Liver (tissue), 9 donors: ENCODE data around the gene TPBGL. TPM values are rescaled to one million over a fixed set of nuclear protein-coding genes. Genes with fewer than 3 reads are reported as not detected.

Source experiments
- DNase-seq: peaks from one replicate; pipeline ENCODE4 v3.0.0-alpha.2; 2017; ENCODE audit warnings: low spot score
- H3K27ac ChIP-seq, 2 donors: one replicate each; pipeline ENCODE4 v1.7.0; 2013; ENCODE audit warnings: inconsistent platforms in 2 of 2, low read length in 2 of 2, control low read depth in 1 of 2, low read depth in 1 of 2, mild to moderate bottlenecking in 1 of 2
- H3K27me3 ChIP-seq, 4 donors: one replicate each; pipeline versions ENCODE4 v1.6.1 to v1.7.0; 2013; ENCODE audit warnings: low read length in 3 of 4, inconsistent platforms in 1 of 4, mild to moderate bottlenecking in 1 of 4, moderate library complexity in 1 of 4; ENCODE audit not compliant: control insufficient read depth in 4 of 4, insufficient read depth in 4 of 4
- H3K36me3 ChIP-seq, 4 donors: one replicate each; pipeline versions ENCODE4 v1.6.1 to v1.7.0; 2013; ENCODE audit warnings: low read length in 3 of 4, mild to moderate bottlenecking in 3 of 4, low read depth in 1 of 4, moderate library complexity in 1 of 4; ENCODE audit not compliant: control insufficient read depth in 4 of 4, insufficient read depth in 3 of 4
- H3K4me1 ChIP-seq, 4 donors: one replicate each; pipeline versions ENCODE4 v1.6.1 to v1.7.0; 2013; ENCODE audit warnings: low read length in 3 of 4, mild to moderate bottlenecking in 3 of 4, moderate library complexity in 1 of 4; ENCODE audit not compliant: control insufficient read depth in 4 of 4, insufficient read depth in 4 of 4
- H3K4me3 ChIP-seq, 3 donors: one replicate each; pipeline versions ENCODE4 v1.6.1 to v1.7.0; 2013; ENCODE audit warnings: low read length in 3 of 3, control low read depth in 1 of 3, low read depth in 1 of 3, mild to moderate bottlenecking in 1 of 3
- H3K9ac ChIP-seq, 2 donors: one replicate each; pipeline ENCODE4 v1.7.0; 2013; ENCODE audit warnings: low read length in 2 of 2, mild to moderate bottlenecking in 2 of 2, moderate library complexity in 2 of 2, control low read depth in 1 of 2, low read depth in 1 of 2
- H3K9me3 ChIP-seq, 4 donors: one replicate each; pipeline versions ENCODE4 v1.6.1 to v1.7.0; 2013; ENCODE audit warnings: low read length in 3 of 4; ENCODE audit not compliant: control insufficient read depth in 4 of 4
- EGR1 ChIP-seq, 2 donors: IDR thresholded peaks; 2 replicates each; pipeline ENCODE4 v1.6.1; 2016 to 2018; ENCODE audit warnings: antibody characterized with exemption in 2 of 2, low read depth in 2 of 2
- FOXA2 ChIP-seq: IDR thresholded peaks from 2 replicates; pipeline ENCODE4 v1.6.1; 2016; ENCODE audit warnings: antibody characterized with exemption
- HNF4G ChIP-seq: IDR thresholded peaks from 2 replicates; pipeline ENCODE4 v1.6.1; 2016; ENCODE audit warnings: antibody characterized with exemption
- JUND ChIP-seq, 2 donors: IDR thresholded peaks; 2 replicates each; pipeline ENCODE4 v1.6.1; 2016; ENCODE audit warnings: antibody characterized with exemption in 2 of 2
- MAX ChIP-seq: IDR thresholded peaks from 2 replicates; pipeline ENCODE4 v1.6.1; 2016; ENCODE audit warnings: antibody characterized with exemption
- NR2F2 ChIP-seq: IDR thresholded peaks from 2 replicates; pipeline ENCODE4 v1.6.1; 2016; ENCODE audit warnings: antibody characterized with exemption
- RAD21 ChIP-seq, 2 donors: IDR thresholded peaks; 2 replicates each; pipeline ENCODE4 v1.6.1; 2016; ENCODE audit warnings: antibody characterized with exemption in 2 of 2, mild to moderate bottlenecking in 2 of 2
- REST ChIP-seq: IDR thresholded peaks from 2 replicates; pipeline ENCODE4 v1.6.1; 2016; ENCODE audit warnings: antibody characterized with exemption, mild to moderate bottlenecking
- TAF1 ChIP-seq: conservative IDR thresholded peaks from 2 replicates; pipeline ENCODE4 v1.6.1; 2016; ENCODE audit warnings: antibody characterized with exemption, mild to moderate bottlenecking
- WGBS: extraction: QIAGEN DNeasy Blood & Tissue Kit; methylation state at CpG from one replicate; pipeline ENCODE4 v1.1.7; 2013; 5-methylcytosine and 5-hydroxymethylcytosine counted together
- polyA plus RNA-seq, 2 donors: library from polyadenylated mRNA; stranded (reverse) in 1 of 2; unstranded in 1 of 2; fragments of 200-250 nt in 1 of 2; fragments of >200 nt in 1 of 2; fragmentation: Nextera tagmentation in 1 of 2; extraction: Ambion mirVana in 1 of 2; gene quantifications; one replicate each; pipeline versions ENCODE4 v1.2.1 to v1.2.3, GENCODE V29; 2013 to 2015
- total RNA-seq, 2 donors: library from RNA; depleted of rRNA; stranded (reverse); fragments of >200 nt; gene quantifications; one replicate each; pipeline ENCODE4 v1.2.3, GENCODE V29; 2014
- TF ChIP-seq, protein P1 (sequence below): IDR thresholded peaks from 2 replicates; pipeline ENCODE4 v1.6.1; 2016; ENCODE audit warnings: antibody characterized with exemption
- TF ChIP-seq, protein P2 (sequence below): fragments of 150-350 bp; IDR thresholded peaks from 2 replicates; pipeline ENCODE4 v1.5.1; 2017; ENCODE audit warnings: improper control_type of control experiment, low read depth, low read length; ENCODE audit not compliant: missing input control
- donor health status: healthy.
- donor health status: healthy.
- donor health status: healthy.
- donor health status: healthy.
- donor health status: healthy.

Gene TPBGL
- total and polyA plus RNA-seq, 4 donors, result 0.05 TPM; not detected in 3

- Histone ChIP-seq H3K9ac (no peak overlapping the region), H3K4me1 (peaks cover 17 to 57% (median 43%) of the 10 kb centered on the region in 4 donors), H3K4me3 (no peak overlapping the region), H3K36me3 (peaks cover 7 to 58% (median 43%) of the 10 kb centered on the region in 4 donors), H3K9me3 (no peaks in the 10 kb centered on the region), H3K27ac (no peak overlapping the region), H3K27me3 (no peaks in the 10 kb centered on the region)
- WGBS, result 94% methylated on average over 7 of the region's 7 CpGs
- no peak for TF ChIP-seq FOXA2
- no peak for TF ChIP-seq HNF4G
- TF ChIP-seq REST, result no peak
- no peak for TF ChIP-seq NR2F2
- DNase-seq, result no peak
These were observed 42.1 kb upstream of the TPBGL start for GRCh38 chr11:75198278-75198973.

DNA sequence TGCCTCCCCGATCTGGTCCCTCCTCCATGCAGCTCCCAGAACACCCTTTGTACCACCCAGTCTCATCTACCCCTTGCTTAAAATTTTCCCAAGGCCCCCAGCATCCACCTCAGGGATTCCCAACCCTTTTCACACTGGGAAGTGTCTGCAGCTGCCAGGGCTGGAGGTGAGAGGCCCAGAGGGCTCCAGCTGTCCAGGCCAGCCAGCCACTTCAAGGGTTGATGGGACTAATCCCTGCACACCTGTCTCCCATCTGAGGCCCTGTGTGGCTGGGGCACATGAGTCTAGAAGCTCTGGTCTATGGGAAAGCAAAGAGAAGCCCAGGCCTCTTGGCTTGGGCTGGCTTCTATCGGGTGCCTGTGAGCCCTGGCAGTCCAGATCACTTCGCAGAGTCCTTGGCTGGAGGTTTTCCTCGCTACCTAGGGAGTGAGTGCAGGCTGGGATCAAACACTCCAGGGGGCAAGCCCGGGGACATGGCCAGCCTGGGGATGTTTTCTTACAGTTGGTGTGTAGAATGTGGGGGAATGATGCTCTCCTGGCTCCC is 41.1 kb upstream of the TPBGL start:
- peaks cover 13 to 57% (median 43%) of the 10 kb centered on the region in 4 donors for H3K4me1 ChIP-seq
- TF ChIP-seq MAX (no peak), EGR1 (IDR thresholded peaks at IDR 0.05; ENCODE audit: low read depth in 2 of 2) (no peak), FOXA2 (no peak), JUND (IDR thresholded peaks at IDR 0.05) (no peak)
- H3K27me3 ChIP-seq, result no peaks in the 10 kb centered on the region
- peaks cover 7 to 49% (median 43%) of the 10 kb centered on the region in 4 donors for H3K36me3 ChIP-seq
- H3K27ac ChIP-seq, result no peak overlapping the region
- DNase-seq, result no peak
- no peak overlapping the region for H3K9ac ChIP-seq
- no peaks in the 10 kb centered on the region for H3K9me3 ChIP-seq
- no peak overlapping the region for H3K4me3 ChIP-seq
- 90% methylated on average over 5 of the region's 5 CpGs for WGBS

- peaks cover 15 to 57% (median 42%) of the 10 kb centered on the region in 4 donors for H3K4me1 ChIP-seq
- H3K9ac ChIP-seq, result no peak overlapping the region
- no peak overlapping the region for H3K4me3 ChIP-seq
- H3K9me3 ChIP-seq, result no peaks in the 10 kb centered on the region
- no peak for DNase-seq
- peaks cover 7 to 46% (median 41%) of the 10 kb centered on the region in 4 donors for H3K36me3 ChIP-seq
- no peaks in the 10 kb centered on the region for H3K27me3 ChIP-seq
- WGBS, result 87% methylated on average over 10 of the region's 10 CpGs
- no peak overlapping the region for H3K27ac ChIP-seq
- TF ChIP-seq RAD21 (IDR thresholded peaks at IDR 0.05) (no peak), TAF1 (no peak)
- TF ChIP-seq, protein P1, sequence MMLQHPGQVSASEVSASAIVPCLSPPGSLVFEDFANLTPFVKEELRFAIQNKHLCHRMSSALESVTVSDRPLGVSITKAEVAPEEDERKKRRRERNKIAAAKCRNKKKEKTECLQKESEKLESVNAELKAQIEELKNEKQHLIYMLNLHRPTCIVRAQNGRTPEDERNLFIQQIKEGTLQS, result no peak
- TF ChIP-seq, protein P2, sequence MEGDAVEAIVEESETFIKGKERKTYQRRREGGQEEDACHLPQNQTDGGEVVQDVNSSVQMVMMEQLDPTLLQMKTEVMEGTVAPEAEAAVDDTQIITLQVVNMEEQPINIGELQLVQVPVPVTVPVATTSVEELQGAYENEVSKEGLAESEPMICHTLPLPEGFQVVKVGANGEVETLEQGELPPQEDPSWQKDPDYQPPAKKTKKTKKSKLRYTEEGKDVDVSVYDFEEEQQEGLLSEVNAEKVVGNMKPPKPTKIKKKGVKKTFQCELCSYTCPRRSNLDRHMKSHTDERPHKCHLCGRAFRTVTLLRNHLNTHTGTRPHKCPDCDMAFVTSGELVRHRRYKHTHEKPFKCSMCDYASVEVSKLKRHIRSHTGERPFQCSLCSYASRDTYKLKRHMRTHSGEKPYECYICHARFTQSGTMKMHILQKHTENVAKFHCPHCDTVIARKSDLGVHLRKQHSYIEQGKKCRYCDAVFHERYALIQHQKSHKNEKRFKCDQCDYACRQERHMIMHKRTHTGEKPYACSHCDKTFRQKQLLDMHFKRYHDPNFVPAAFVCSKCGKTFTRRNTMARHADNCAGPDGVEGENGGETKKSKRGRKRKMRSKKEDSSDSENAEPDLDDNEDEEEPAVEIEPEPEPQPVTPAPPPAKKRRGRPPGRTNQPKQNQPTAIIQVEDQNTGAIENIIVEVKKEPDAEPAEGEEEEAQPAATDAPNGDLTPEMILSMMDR, result no peak
These were observed 40.5 kb upstream of the TPBGL start for GRCh38 chr11:75200051-75200450.
